ENCODE data around the gene FOXN1.
"Not testable (repeated sequence)": the region's sequence is repeated elsewhere in the genome, so short reads cannot be mapped to it uniquely, and the experiment has no call there.

FOXN1 gene

GRCh38 chr17:28505986-28506665 lies at the start of gene FOXN1:
TSS of gene FOXN1 (plus strand) at chr17:28506348. CDS start at chr17:28523970, 17,622 bp downstream.
- H3K36me3 ChIP-seq (ENCODE audit: control insufficient read depth in 5 of 5, insufficient read depth in 5 of 5, low read length in 5 of 5) = no peaks in the 10 kb centered on the region

GRCh38 chr17:28457890-28458289 lies 48.3 kb upstream of the FOXN1 start:
- no peak overlapping the region for H3K9ac ChIP-seq (ENCODE audit: low read length in 5 of 5)
- no peaks in the 10 kb centered on the region for H3K4me1 ChIP-seq (ENCODE audit: control insufficient read depth in 5 of 5, insufficient read depth in 5 of 5, low read length in 5 of 5)
- no peak overlapping the region for H3K27ac ChIP-seq (ENCODE audit: low read depth, low read length)
- H3K36me3 ChIP-seq (ENCODE audit: control insufficient read depth in 5 of 5, insufficient read depth in 5 of 5, low read length in 5 of 5) = no peaks in the 10 kb centered on the region
- H3K4me3 ChIP-seq (ENCODE audit: low read depth in 1 of 5, low read length in 5 of 5) = no peak overlapping the region
- no peaks in the 10 kb centered on the region for H3K9me3 ChIP-seq (ENCODE audit: control insufficient read depth in 5 of 5, low read length in 5 of 5)
- no peaks in the 10 kb centered on the region for H3K27me3 ChIP-seq (ENCODE audit: control insufficient read depth in 5 of 5, insufficient read depth in 4 of 5, low read length in 5 of 5)

More at GRCh38 chr17:28505986-28506665, at the start of gene FOXN1:
- Histone ChIP-seq H3K9me3 (ENCODE audit: control insufficient read depth in 5 of 5, low read length in 5 of 5) (no peaks in the 10 kb centered on the region), H3K4me1 (ENCODE audit: control insufficient read depth in 5 of 5, insufficient read depth in 5 of 5, low read length in 5 of 5) (peaks cover 0 to 13% (median 3%) of the 10 kb centered on the region in 5 donors), H3K9ac (ENCODE audit: low read length in 5 of 5) (no peak within 1 kb of the TSS), H3K27me3 (ENCODE audit: control insufficient read depth in 5 of 5, insufficient read depth in 4 of 5, low read length in 5 of 5) (peaks cover 22 to 38% (median 31%) of the 10 kb centered on the region in 5 donors), H3K27ac (ENCODE audit: low read depth, low read length) (no peak within 1 kb of the TSS), H3K4me3 (ENCODE audit: low read depth in 1 of 5, low read length in 5 of 5) (no peak within 1 kb of the TSS)

GRCh38 chr17:28458881-28459280 lies 47.3 kb upstream of the FOXN1 start:
- not testable (repeated sequence) for H3K27me3 ChIP-seq (ENCODE audit: control insufficient read depth in 5 of 5, insufficient read depth in 4 of 5, low read length in 5 of 5); H3K36me3 ChIP-seq (ENCODE audit: control insufficient read depth in 5 of 5, insufficient read depth in 5 of 5, low read length in 5 of 5); H3K27ac ChIP-seq (ENCODE audit: low read depth, low read length); H3K9me3 ChIP-seq (ENCODE audit: control insufficient read depth in 5 of 5, low read length in 5 of 5); H3K9ac ChIP-seq (ENCODE audit: low read length in 5 of 5); H3K4me3 ChIP-seq (ENCODE audit: low read depth in 1 of 5, low read length in 5 of 5); H3K4me1 ChIP-seq (ENCODE audit: control insufficient read depth in 5 of 5, insufficient read depth in 5 of 5, low read length in 5 of 5)

GRCh38 chr17:28460901-28461300 lies 45.2 kb upstream of the FOXN1 start:
- no peak overlapping the region for H3K27ac ChIP-seq (ENCODE audit: low read depth, low read length)
- H3K9ac ChIP-seq (ENCODE audit: low read length in 5 of 5) = no peak overlapping the region
- H3K36me3 ChIP-seq (ENCODE audit: control insufficient read depth in 5 of 5, insufficient read depth in 5 of 5, low read length in 5 of 5) = no peaks in the 10 kb centered on the region
- no peak overlapping the region for H3K4me3 ChIP-seq (ENCODE audit: low read depth in 1 of 5, low read length in 5 of 5)
- peaks cover 0 to under 1% (median 0%) of the 10 kb centered on the region in 5 donors for H3K4me1 ChIP-seq (ENCODE audit: control insufficient read depth in 5 of 5, insufficient read depth in 5 of 5, low read length in 5 of 5)
- H3K27me3 ChIP-seq (ENCODE audit: control insufficient read depth in 5 of 5, insufficient read depth in 4 of 5, low read length in 5 of 5) = peaks cover 0 to 11% (median 2%) of the 10 kb centered on the region in 5 donors
- H3K9me3 ChIP-seq (ENCODE audit: control insufficient read depth in 5 of 5, low read length in 5 of 5) = no peaks in the 10 kb centered on the region

- Histone ChIP-seq H3K4me1 (ENCODE audit: control insufficient read depth in 5 of 5, insufficient read depth in 5 of 5, low read length in 5 of 5) (peaks cover 0 to 5% (median 0%) of the 10 kb centered on the region in 5 donors), H3K36me3 (ENCODE audit: control insufficient read depth in 5 of 5, insufficient read depth in 5 of 5, low read length in 5 of 5) (no peaks in the 10 kb centered on the region), H3K27ac (ENCODE audit: low read depth, low read length) (no peak overlapping the region), H3K9ac (ENCODE audit: low read length in 5 of 5) (no peak overlapping the region), H3K27me3 (ENCODE audit: control insufficient read depth in 5 of 5, insufficient read depth in 4 of 5, low read length in 5 of 5) (peaks cover 0 to 16% (median 3%) of the 10 kb centered on the region in 5 donors), H3K4me3 (ENCODE audit: low read depth in 1 of 5, low read length in 5 of 5) (no peak overlapping the region), H3K9me3 (ENCODE audit: control insufficient read depth in 5 of 5, low read length in 5 of 5) (no peaks in the 10 kb centered on the region)
Measured at GRCh38 chr17:28466001-28466400, 40.1 kb upstream of the FOXN1 start.

- Histone ChIP-seq H3K27ac (ENCODE audit: low read depth, low read length) (no peak overlapping the region), H3K9me3 (ENCODE audit: control insufficient read depth in 5 of 5, low read length in 5 of 5) (no peaks in the 10 kb centered on the region), H3K4me3 (ENCODE audit: low read depth in 1 of 5, low read length in 5 of 5) (no peak overlapping the region), H3K36me3 (ENCODE audit: control insufficient read depth in 5 of 5, insufficient read depth in 5 of 5, low read length in 5 of 5) (no peaks in the 10 kb centered on the region), H3K4me1 (ENCODE audit: control insufficient read depth in 5 of 5, insufficient read depth in 5 of 5, low read length in 5 of 5) (peaks cover 0 to 5% (median 0%) of the 10 kb centered on the region in 5 donors), H3K27me3 (ENCODE audit: control insufficient read depth in 5 of 5, insufficient read depth in 4 of 5, low read length in 5 of 5) (peaks cover 0 to 16% (median 3%) of the 10 kb centered on the region in 5 donors), H3K9ac (ENCODE audit: low read length in 5 of 5) (no peak overlapping the region)
Measured at GRCh38 chr17:28466521-28467048, 39.6 kb upstream of the FOXN1 start.

GRCh38 chr17:28467456-28468025 lies 38.6 kb upstream of the FOXN1 start:
- Histone ChIP-seq H3K9ac (ENCODE audit: low read length in 5 of 5) (no peak overlapping the region), H3K9me3 (ENCODE audit: control insufficient read depth in 5 of 5, low read length in 5 of 5) (no peaks in the 10 kb centered on the region), H3K27ac (ENCODE audit: low read depth, low read length) (no peak overlapping the region), H3K36me3 (ENCODE audit: control insufficient read depth in 5 of 5, insufficient read depth in 5 of 5, low read length in 5 of 5) (no peaks in the 10 kb centered on the region), H3K4me3 (ENCODE audit: low read depth in 1 of 5, low read length in 5 of 5) (no peak overlapping the region), H3K4me1 (ENCODE audit: control insufficient read depth in 5 of 5, insufficient read depth in 5 of 5, low read length in 5 of 5) (peaks cover 0 to 5% (median 0%) of the 10 kb centered on the region in 5 donors), H3K27me3 (ENCODE audit: control insufficient read depth in 5 of 5, insufficient read depth in 4 of 5, low read length in 5 of 5) (peaks cover 0 to 16% (median 3%) of the 10 kb centered on the region in 5 donors)

- H3K9ac ChIP-seq (ENCODE audit: low read length in 5 of 5); H3K36me3 ChIP-seq (ENCODE audit: control insufficient read depth in 5 of 5, insufficient read depth in 5 of 5, low read length in 5 of 5); H3K27ac ChIP-seq (ENCODE audit: low read depth, low read length); H3K4me1 ChIP-seq (ENCODE audit: control insufficient read depth in 5 of 5, insufficient read depth in 5 of 5, low read length in 5 of 5); H3K9me3 ChIP-seq (ENCODE audit: control insufficient read depth in 5 of 5, low read length in 5 of 5); H3K4me3 ChIP-seq (ENCODE audit: low read depth in 1 of 5, low read length in 5 of 5): not testable (repeated sequence)
- H3K27me3 ChIP-seq (ENCODE audit: control insufficient read depth in 5 of 5, insufficient read depth in 4 of 5, low read length in 5 of 5) = peaks cover 0 to 16% (median 3%) of the 10 kb centered on the region in 5 donors
Measured at GRCh38 chr17:28468033-28468735, 38.0 kb upstream of the FOXN1 start.

GRCh38 chr17:28468781-28469180 lies 37.4 kb upstream of the FOXN1 start:
- Histone ChIP-seq H3K9me3 (ENCODE audit: control insufficient read depth in 5 of 5, low read length in 5 of 5) (no peaks in the 10 kb centered on the region), H3K27me3 (ENCODE audit: control insufficient read depth in 5 of 5, insufficient read depth in 4 of 5, low read length in 5 of 5) (peaks cover 0 to 16% (median 3%) of the 10 kb centered on the region in 5 donors), H3K36me3 (ENCODE audit: control insufficient read depth in 5 of 5, insufficient read depth in 5 of 5, low read length in 5 of 5) (no peaks in the 10 kb centered on the region), H3K4me3 (ENCODE audit: low read depth in 1 of 5, low read length in 5 of 5) (no peak overlapping the region), H3K9ac (ENCODE audit: low read length in 5 of 5) (no peak overlapping the region), H3K27ac (ENCODE audit: low read depth, low read length) (no peak overlapping the region), H3K4me1 (ENCODE audit: control insufficient read depth in 5 of 5, insufficient read depth in 5 of 5, low read length in 5 of 5) (peaks cover 0 to 5% (median 0%) of the 10 kb centered on the region in 5 donors)

GRCh38 chr17:28469376-28469775 lies 36.8 kb upstream of the FOXN1 start:
- H3K27me3 ChIP-seq (ENCODE audit: control insufficient read depth in 5 of 5, insufficient read depth in 4 of 5, low read length in 5 of 5) = peaks cover 0 to 16% (median 3%) of the 10 kb centered on the region in 5 donors
- no peaks in the 10 kb centered on the region for H3K9me3 ChIP-seq (ENCODE audit: control insufficient read depth in 5 of 5, low read length in 5 of 5)
- no peak overlapping the region for H3K4me3 ChIP-seq (ENCODE audit: low read depth in 1 of 5, low read length in 5 of 5)
- no peak overlapping the region for H3K9ac ChIP-seq (ENCODE audit: low read length in 5 of 5)
- no peak overlapping the region for H3K27ac ChIP-seq (ENCODE audit: low read depth, low read length)
- no peaks in the 10 kb centered on the region for H3K36me3 ChIP-seq (ENCODE audit: control insufficient read depth in 5 of 5, insufficient read depth in 5 of 5, low read length in 5 of 5)
- H3K4me1 ChIP-seq (ENCODE audit: control insufficient read depth in 5 of 5, insufficient read depth in 5 of 5, low read length in 5 of 5) = peaks cover 0 to 5% (median 0%) of the 10 kb centered on the region in 5 donors

Measured in subcutaneous abdominal adipose tissue (tissue), 5 donors.